ENCODE results near the gene LAMC1.

LAMC1 gene

GRCh38 chr1:183101841-183102276, 78.6 kb downstream of the LAMC1 start:
- TF ChIP-seq, protein P1, sequence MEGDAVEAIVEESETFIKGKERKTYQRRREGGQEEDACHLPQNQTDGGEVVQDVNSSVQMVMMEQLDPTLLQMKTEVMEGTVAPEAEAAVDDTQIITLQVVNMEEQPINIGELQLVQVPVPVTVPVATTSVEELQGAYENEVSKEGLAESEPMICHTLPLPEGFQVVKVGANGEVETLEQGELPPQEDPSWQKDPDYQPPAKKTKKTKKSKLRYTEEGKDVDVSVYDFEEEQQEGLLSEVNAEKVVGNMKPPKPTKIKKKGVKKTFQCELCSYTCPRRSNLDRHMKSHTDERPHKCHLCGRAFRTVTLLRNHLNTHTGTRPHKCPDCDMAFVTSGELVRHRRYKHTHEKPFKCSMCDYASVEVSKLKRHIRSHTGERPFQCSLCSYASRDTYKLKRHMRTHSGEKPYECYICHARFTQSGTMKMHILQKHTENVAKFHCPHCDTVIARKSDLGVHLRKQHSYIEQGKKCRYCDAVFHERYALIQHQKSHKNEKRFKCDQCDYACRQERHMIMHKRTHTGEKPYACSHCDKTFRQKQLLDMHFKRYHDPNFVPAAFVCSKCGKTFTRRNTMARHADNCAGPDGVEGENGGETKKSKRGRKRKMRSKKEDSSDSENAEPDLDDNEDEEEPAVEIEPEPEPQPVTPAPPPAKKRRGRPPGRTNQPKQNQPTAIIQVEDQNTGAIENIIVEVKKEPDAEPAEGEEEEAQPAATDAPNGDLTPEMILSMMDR (IDR thresholded peaks at IDR 0.05; ENCODE audit: extremely low read depth, missing control alignments), result no peak
- no peak for DNase-seq (ENCODE audit: low spot score)

DNA sequence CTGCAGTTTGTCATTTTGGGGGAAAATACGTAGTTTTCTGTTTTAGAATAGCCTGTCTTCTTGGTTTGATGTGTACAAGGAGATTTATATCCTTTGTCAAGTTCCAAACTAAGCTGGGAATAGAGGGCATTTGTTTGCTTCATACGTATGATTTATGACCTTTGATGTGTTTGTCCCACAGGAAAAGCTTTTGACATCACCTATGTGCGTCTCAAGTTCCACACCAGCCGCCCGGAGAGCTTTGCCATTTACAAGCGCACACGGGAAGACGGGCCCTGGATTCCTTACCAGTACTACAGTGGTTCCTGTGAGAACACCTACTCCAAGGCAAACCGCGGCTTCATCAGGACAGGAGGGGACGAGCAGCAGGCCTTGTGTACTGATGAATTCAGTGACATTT, 79.9 kb downstream of the LAMC1 start:
- no peak for DNase-seq (ENCODE audit: low spot score)
- TF ChIP-seq, protein P1 (IDR thresholded peaks at IDR 0.05; ENCODE audit: extremely low read depth, missing control alignments), result no peak

GRCh38 chr1:183103577-183103976, 80.4 kb downstream of the LAMC1 start:
- TF ChIP-seq, protein P1 (IDR thresholded peaks at IDR 0.05; ENCODE audit: extremely low read depth, missing control alignments), result no peak
- no peak for DNase-seq (ENCODE audit: low spot score)

- DNase-seq (ENCODE audit: low spot score), result no peak
- TF ChIP-seq, protein P1 (IDR thresholded peaks at IDR 0.05; ENCODE audit: extremely low read depth, missing control alignments), result no peak
Measured at GRCh38 chr1:183105449-183105848, 82.2 kb downstream of the LAMC1 start.

DNA sequence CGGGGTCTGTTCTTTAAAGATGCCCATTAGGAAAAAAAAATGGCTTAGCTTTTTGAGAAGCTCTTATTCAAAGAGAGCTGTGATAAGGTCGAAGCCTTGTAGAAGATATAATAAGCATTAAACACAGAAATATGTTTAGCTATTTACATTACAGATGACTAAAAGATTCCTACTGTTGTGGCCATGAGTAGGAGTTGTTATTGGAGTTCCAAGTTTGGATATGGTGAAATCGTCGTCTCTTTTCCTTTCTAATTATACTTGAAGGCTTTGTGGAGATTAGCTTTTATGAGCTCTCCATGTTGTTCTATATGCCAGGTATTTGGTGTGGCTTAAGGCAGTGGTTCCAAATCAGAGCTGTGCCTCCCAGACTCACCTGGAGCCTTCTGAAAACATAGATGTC, 82.9 kb downstream of the LAMC1 start:
- TF ChIP-seq, protein P1 (IDR thresholded peaks at IDR 0.05; ENCODE audit: extremely low read depth, missing control alignments), result no peak
- DNase-seq (ENCODE audit: low spot score), result no peak

DNA sequence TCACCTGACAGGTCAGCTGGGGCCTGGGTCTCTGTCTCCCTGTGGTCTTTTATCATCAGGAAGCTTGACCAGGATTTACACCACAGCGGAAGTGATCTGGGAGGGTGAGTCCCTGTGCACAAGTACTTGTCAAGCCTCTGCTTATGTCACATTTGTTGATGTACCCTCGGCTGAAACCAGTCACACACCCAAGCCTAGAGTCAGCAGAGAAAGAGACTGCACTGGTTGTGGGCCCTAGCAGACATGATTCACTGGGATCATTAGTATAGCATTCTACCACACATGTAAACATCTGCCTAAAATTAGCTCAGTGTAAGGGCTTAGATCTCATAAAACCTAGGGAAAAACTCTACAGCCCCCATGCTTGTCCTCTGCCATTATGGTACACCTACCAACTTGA, 83.5 kb downstream of the LAMC1 start:
- DNase-seq (ENCODE audit: low spot score), result no peak
- TF ChIP-seq, protein P1 (IDR thresholded peaks at IDR 0.05; ENCODE audit: extremely low read depth, missing control alignments), result no peak

- TF ChIP-seq, protein P1 (IDR thresholded peaks at IDR 0.05; ENCODE audit: extremely low read depth, missing control alignments), result no peak
- DNase-seq (ENCODE audit: low spot score), result no peak
Measured at GRCh38 chr1:183110326-183110880, 87.2 kb downstream of the LAMC1 start.

All from GM20000 (cell line).